HEK293T (cell line): ENCODE data around the gene TLE1.

Source experiments
- CTCF ChIA-PET: fragments of 350-600 bp; formaldehyde crosslinking; extraction: SDS; loops from one replicate; lab custom pipeline; 2021; ENCODE audit warnings: antibody characterized with exemption, inconsistent platforms; lab: Yijun Ruan, JAX
- POLR2A ChIA-PET: fragments of 350-600 bp; formaldehyde crosslinking; extraction: SDS; loops from one replicate; lab custom pipeline; 2020; ENCODE audit warnings: antibody characterized with exemption, inconsistent platforms; lab: Yijun Ruan, JAX
- DNase-seq: peaks from one replicate; pipeline ENCODE4 v3.0.0; 2012; ENCODE audit warnings: mixed read lengths; ENCODE audit errors: extremely low spot score
- ARNT ChIP-seq: fragments of 450-650 bp; IDR thresholded peaks from 2 replicates; pipeline ENCODE4 v1.6.1; 2017; ENCODE audit warnings: mild to moderate bottlenecking
- BHLHE40 ChIP-seq: fragments of 450-650 bp; IDR thresholded peaks from 2 replicates; pipeline ENCODE4 v1.6.1; 2016; ENCODE audit warnings: mild to moderate bottlenecking, moderate library complexity, borderline replicate concordance
- CTBP1 ChIP-seq: fragments of 450-650 bp; IDR thresholded peaks from 2 replicates; pipeline ENCODE4 v1.6.1; 2016; ENCODE audit warnings: borderline replicate concordance
- ELF4 ChIP-seq: fragments of 450-650 bp; IDR thresholded peaks from 2 replicates; pipeline ENCODE4 v1.6.1; 2017; ENCODE audit warnings: antibody characterized with exemption
- FOXA1 ChIP-seq: fragments of 450-650 bp; IDR thresholded peaks from 2 replicates; pipeline ENCODE4 v1.6.1; 2016; ENCODE audit warnings: mild to moderate bottlenecking
- FOXK2 ChIP-seq: fragments of 450-650 bp; IDR thresholded peaks from 2 replicates; pipeline ENCODE4 v1.6.1; 2016; ENCODE audit warnings: mild to moderate bottlenecking
- FOXM1 ChIP-seq: fragments of 450-650 bp; IDR thresholded peaks from 2 replicates; pipeline ENCODE4 v1.6.1; 2017; ENCODE audit warnings: mild to moderate bottlenecking, borderline replicate concordance
- HDGF ChIP-seq: fragments of 450-650 bp; IDR thresholded peaks from 2 replicates; pipeline ENCODE4 v1.6.1; 2017; ENCODE audit warnings: antibody characterized with exemption, borderline replicate concordance
- L3MBTL2 ChIP-seq: fragments of 450-650 bp; conservative IDR thresholded peaks from 2 replicates; pipeline ENCODE4 v1.6.1; 2016; ENCODE audit warnings: mild to moderate bottlenecking
- LEF1 ChIP-seq: fragments of 450-650 bp; IDR thresholded peaks from 2 replicates; pipeline ENCODE4 v1.6.1; 2017; ENCODE audit warnings: mild to moderate bottlenecking, borderline replicate concordance
- NFRKB ChIP-seq: fragments of 450-650 bp; IDR thresholded peaks from 2 replicates; pipeline ENCODE4 v1.6.1; 2016; ENCODE audit warnings: mild to moderate bottlenecking, moderate library complexity
- PKNOX1 ChIP-seq: fragments of 450-650 bp; IDR thresholded peaks from 2 replicates; pipeline ENCODE4 v1.6.1; 2016
- SP1 ChIP-seq: fragments of 450-650 bp; IDR thresholded peaks from 2 replicates; pipeline ENCODE4 v1.6.1; 2017
- SUZ12 ChIP-seq: fragments of 450-650 bp; IDR thresholded peaks from 2 replicates; pipeline ENCODE4 v1.6.1; 2016; ENCODE audit warnings: mild to moderate bottlenecking
- TARDBP ChIP-seq: fragments of 450-650 bp; IDR thresholded peaks from 2 replicates; pipeline ENCODE4 v1.6.1; 2016
- ZNF384 ChIP-seq: fragments of 450-650 bp; IDR thresholded peaks from 2 replicates; pipeline ENCODE4 v1.6.1; 2016

TLE1 gene

GRCh38 chr9:81616141-81616540 is 73.2 kb downstream of the TLE1 start:
- POLR2A ChIA-PET: no interaction called here
- CTCF ChIA-PET: no interaction called here
- TF ChIP-seq FOXM1 (no peak), HDGF (no peak), SP1 (no peak), SUZ12 (no peak), NFRKB (no peak), BHLHE40 (no peak), CTBP1 (no peak), L3MBTL2 (no peak), ZNF384 (no peak), PKNOX1 (no peak), ELF4 (no peak), ARNT (no peak), TARDBP (no peak), FOXK2 (no peak), LEF1 (no peak), FOXA1 (no peak)
- DNase-seq: no peak

GRCh38 chr9:81614335-81614734 is 75.0 kb downstream of the TLE1 start:
- no peak for DNase-seq
- CTCF ChIA-PET: no interaction called here
- POLR2A ChIA-PET: no interaction called here

GRCh38 chr9:81613002-81613812 is 76.1 kb downstream of the TLE1 start:
- POLR2A ChIA-PET: no interaction called here

More at GRCh38 chr9:81614335-81614734, 75.0 kb downstream of the TLE1 start:
- TF ChIP-seq FOXK2: no peak
- no peak for TF ChIP-seq PKNOX1
- TF ChIP-seq ZNF384: no peak
- no peak for TF ChIP-seq BHLHE40
- no peak for TF ChIP-seq FOXA1
- TF ChIP-seq TARDBP: no peak
- no peak for TF ChIP-seq ARNT
- no peak for TF ChIP-seq CTBP1
- no peak for TF ChIP-seq SUZ12
- TF ChIP-seq FOXM1: no peak
- no peak for TF ChIP-seq HDGF
- no peak for TF ChIP-seq NFRKB
- no peak for TF ChIP-seq LEF1
- no peak for TF ChIP-seq SP1
- TF ChIP-seq L3MBTL2: no peak
- TF ChIP-seq ELF4: no peak

GRCh38 chr9:81611664-81612063 is 77.7 kb downstream of the TLE1 start:
- no peak for DNase-seq
- ChIA-PET CTCF (no interaction called here), POLR2A (no interaction called here)
- TF ChIP-seq NFRKB: no peak
- no peak for TF ChIP-seq BHLHE40
- no peak for TF ChIP-seq TARDBP
- no peak for TF ChIP-seq ARNT
- TF ChIP-seq HDGF: no peak
- no peak for TF ChIP-seq LEF1
- TF ChIP-seq FOXK2: no peak
- TF ChIP-seq SUZ12: no peak
- TF ChIP-seq FOXA1: no peak
- TF ChIP-seq FOXM1: no peak
- TF ChIP-seq L3MBTL2: no peak
- TF ChIP-seq ZNF384: no peak
- no peak for TF ChIP-seq CTBP1
- no peak for TF ChIP-seq PKNOX1
- no peak for TF ChIP-seq ELF4
- TF ChIP-seq SP1: no peak

More at GRCh38 chr9:81613002-81613812, 76.1 kb downstream of the TLE1 start:
- DNase-seq: no peak
- TF ChIP-seq HDGF: no peak
- no peak for TF ChIP-seq ELF4
- no peak for TF ChIP-seq L3MBTL2
- no peak for TF ChIP-seq ZNF384
- no peak for TF ChIP-seq FOXM1
- TF ChIP-seq ARNT: no peak
- no peak for TF ChIP-seq FOXA1
- no peak for TF ChIP-seq FOXK2
- no peak for TF ChIP-seq SUZ12
- no peak for TF ChIP-seq CTBP1
- no peak for TF ChIP-seq PKNOX1
- no peak for TF ChIP-seq NFRKB
- no peak for TF ChIP-seq BHLHE40
- no peak for TF ChIP-seq TARDBP
- no peak for TF ChIP-seq LEF1
- no peak for TF ChIP-seq SP1
- CTCF ChIA-PET: no interaction called here

- TF ChIP-seq HDGF (no peak), FOXK2 (no peak)
- ChIA-PET CTCF (no interaction called here), POLR2A (no interaction called here)
- no peak for DNase-seq
Measured at GRCh38 chr9:81610740-81611107, 78.6 kb downstream of the TLE1 start.
